Lower lobe of right lung (tissue), 2 donors: ENCODE measurements around the gene SPSB2. TPM values are rescaled to one million over a fixed set of nuclear protein-coding genes. Genes with fewer than 3 reads are reported as not detected.

ENCODE experiments used
- ATAC-seq, 2 donors: fragments of 200-7000 bp; cut with Tn5 transposase; one replicate each; pipeline ENCODE4 v1.9.1; 2020 to 2022; ENCODE audit warnings: mild to moderate bottlenecking in 2 of 2, moderate library complexity in 2 of 2
- DNase-seq: peaks from one replicate; pipeline ENCODE4 v3.0.0-alpha.2; 2020
- H3K27ac ChIP-seq: fragments of 200-600 bp; one replicate; pipeline ENCODE4 v1.8.0; 2022
- H3K27me3 ChIP-seq: fragments of 200-600 bp; one replicate; pipeline ENCODE4 v1.8.0; 2022; ENCODE audit warnings: low read depth
- H3K36me3 ChIP-seq: fragments of 200-600 bp; one replicate; pipeline ENCODE4 v1.8.0; 2022; ENCODE audit warnings: mild to moderate bottlenecking
- H3K4me1 ChIP-seq: fragments of 200-600 bp; one replicate; pipeline ENCODE4 v1.8.0; 2022
- H3K4me3 ChIP-seq: fragments of 200-600 bp; one replicate; pipeline ENCODE4 v1.8.0; 2022; ENCODE audit warnings: mild to moderate bottlenecking
- H3K9me3 ChIP-seq: fragments of 200-600 bp; one replicate; pipeline ENCODE4 v1.8.0; 2022
- intact Hi-C: fragments of 100-400 bp; cut with DNase I; formaldehyde crosslinking; loops from one replicate; pipeline ENCODE4 v1.11.0; 2022
- total RNA-seq: library from RNA; stranded (reverse); fragmentation: NEBNext Ultra II Directional; extraction: Animal tissue kit (Norgen Biotek cat#: 25700); gene quantifications from one replicate; pipeline ENCODE4 v1.2.1, GENCODE V29; 2021
- TF ChIP-seq, protein P1 (sequence below): fragments of 200-600 bp; IDR thresholded peaks from one replicate; pipeline ENCODE4 v1.8.0; 2022; ENCODE audit warnings: antibody characterized with exemption, mild to moderate bottlenecking
- donor health status: DM: no; HTN: yes; CAD: no; lungs with severe emphysema.

SPSB2 gene
- total RNA-seq, 1 donor from 2014 or later = 25.5 TPM

DNA sequence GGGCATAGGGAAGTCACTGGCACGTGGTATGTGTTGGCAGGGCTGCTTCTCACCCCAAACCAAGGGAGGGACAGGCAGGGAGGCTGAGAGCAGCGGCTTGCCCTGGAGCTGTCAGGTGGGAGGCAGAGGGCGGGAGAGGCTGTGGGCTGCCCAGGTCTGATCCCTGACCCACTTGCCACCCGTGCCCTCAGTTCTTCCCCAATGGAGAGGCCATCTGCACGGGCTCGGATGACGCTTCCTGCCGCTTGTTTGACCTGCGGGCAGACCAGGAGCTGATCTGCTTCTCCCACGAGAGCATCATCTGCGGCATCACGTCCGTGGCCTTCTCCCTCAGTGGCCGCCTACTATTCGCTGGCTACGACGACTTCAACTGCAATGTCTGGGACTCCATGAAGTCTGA is 27.7 kb downstream of the SPSB2 start:
- Histone ChIP-seq H3K27ac (no peak overlapping the region), H3K36me3 (peaks cover 9% of the 10 kb centered on the region), H3K4me1 (no peaks in the 10 kb centered on the region), H3K27me3 (no peaks in the 10 kb centered on the region), H3K4me3 (no peak overlapping the region), H3K9me3 (no peaks in the 10 kb centered on the region)
- ATAC-seq (no peak), DNase-seq (no peak)
- TF ChIP-seq, protein P1, sequence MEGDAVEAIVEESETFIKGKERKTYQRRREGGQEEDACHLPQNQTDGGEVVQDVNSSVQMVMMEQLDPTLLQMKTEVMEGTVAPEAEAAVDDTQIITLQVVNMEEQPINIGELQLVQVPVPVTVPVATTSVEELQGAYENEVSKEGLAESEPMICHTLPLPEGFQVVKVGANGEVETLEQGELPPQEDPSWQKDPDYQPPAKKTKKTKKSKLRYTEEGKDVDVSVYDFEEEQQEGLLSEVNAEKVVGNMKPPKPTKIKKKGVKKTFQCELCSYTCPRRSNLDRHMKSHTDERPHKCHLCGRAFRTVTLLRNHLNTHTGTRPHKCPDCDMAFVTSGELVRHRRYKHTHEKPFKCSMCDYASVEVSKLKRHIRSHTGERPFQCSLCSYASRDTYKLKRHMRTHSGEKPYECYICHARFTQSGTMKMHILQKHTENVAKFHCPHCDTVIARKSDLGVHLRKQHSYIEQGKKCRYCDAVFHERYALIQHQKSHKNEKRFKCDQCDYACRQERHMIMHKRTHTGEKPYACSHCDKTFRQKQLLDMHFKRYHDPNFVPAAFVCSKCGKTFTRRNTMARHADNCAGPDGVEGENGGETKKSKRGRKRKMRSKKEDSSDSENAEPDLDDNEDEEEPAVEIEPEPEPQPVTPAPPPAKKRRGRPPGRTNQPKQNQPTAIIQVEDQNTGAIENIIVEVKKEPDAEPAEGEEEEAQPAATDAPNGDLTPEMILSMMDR = no peak
- intact Hi-C loops = no loop called here

DNA sequence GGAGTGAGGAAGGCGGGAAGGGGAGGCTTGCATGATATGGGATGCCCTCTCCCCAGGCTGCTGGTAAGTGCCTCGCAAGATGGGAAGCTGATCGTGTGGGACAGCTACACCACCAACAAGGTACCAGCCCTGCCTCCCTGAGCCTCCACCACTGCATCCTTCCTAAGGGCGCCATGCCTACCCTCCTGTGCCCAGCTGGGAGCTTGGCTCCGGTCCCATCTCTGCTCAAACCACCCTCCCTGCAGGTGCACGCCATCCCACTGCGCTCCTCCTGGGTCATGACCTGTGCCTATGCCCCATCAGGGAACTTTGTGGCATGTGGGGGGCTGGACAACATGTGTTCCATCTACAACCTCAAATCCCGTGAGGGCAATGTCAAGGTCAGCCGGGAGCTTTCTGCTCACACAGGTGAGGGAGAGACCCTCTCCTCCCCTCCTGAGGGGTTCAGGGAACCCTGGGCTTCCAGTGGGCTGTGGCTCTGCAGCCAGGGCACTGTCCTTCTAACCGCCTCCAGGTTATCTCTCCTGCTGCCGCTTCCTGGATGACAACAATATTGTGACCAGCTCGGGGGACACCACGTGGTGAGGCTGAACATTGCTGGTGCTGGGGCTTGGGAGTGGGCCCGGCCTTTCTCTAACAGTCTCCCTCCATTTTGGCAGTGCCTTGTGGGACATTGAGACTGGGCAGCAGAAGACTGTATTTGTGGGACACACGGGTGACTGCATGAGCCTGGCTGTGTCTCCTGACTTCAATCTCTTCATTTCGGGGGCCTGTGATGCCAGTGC is 29.8 kb downstream of the SPSB2 start:
- Histone ChIP-seq H3K4me1 (no peaks in the 10 kb centered on the region), H3K27ac (no peak overlapping the region), H3K36me3 (peaks cover 9% of the 10 kb centered on the region), H3K4me3 (no peak overlapping the region), H3K27me3 (no peaks in the 10 kb centered on the region), H3K9me3 (no peaks in the 10 kb centered on the region)
- ATAC-seq (no peak), DNase-seq (no peak)
- TF ChIP-seq, protein P1 = no peak
- intact Hi-C loops = no loop called here

DNA sequence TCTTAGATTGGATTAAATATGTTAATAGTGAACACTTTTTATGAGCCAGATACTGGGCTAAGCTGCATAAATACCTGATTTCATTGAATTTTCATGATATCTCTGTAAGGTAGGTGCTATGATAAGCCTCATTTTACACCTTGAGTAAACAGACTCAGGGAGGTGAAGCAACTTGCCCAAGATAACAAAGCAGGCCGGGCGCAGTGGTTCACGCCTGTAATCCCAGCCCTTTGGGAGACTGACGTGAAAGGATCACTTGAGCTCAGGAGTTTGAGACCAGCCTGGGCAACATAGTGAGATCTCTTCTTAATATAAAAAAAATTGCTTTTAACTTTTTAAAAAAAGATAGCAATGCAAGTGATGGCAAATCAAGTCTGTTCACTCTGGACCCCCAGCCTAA is 31.0 kb downstream of the SPSB2 start:
- Histone ChIP-seq H3K27ac (no peak overlapping the region), H3K27me3 (no peaks in the 10 kb centered on the region), H3K36me3 (peaks cover 13% of the 10 kb centered on the region), H3K4me3 (no peak overlapping the region), H3K4me1 (no peaks in the 10 kb centered on the region), H3K9me3 (no peaks in the 10 kb centered on the region)
- ATAC-seq (no peak), DNase-seq (no peak)
- TF ChIP-seq, protein P1 = no peak
- intact Hi-C loops = no loop called here

DNA sequence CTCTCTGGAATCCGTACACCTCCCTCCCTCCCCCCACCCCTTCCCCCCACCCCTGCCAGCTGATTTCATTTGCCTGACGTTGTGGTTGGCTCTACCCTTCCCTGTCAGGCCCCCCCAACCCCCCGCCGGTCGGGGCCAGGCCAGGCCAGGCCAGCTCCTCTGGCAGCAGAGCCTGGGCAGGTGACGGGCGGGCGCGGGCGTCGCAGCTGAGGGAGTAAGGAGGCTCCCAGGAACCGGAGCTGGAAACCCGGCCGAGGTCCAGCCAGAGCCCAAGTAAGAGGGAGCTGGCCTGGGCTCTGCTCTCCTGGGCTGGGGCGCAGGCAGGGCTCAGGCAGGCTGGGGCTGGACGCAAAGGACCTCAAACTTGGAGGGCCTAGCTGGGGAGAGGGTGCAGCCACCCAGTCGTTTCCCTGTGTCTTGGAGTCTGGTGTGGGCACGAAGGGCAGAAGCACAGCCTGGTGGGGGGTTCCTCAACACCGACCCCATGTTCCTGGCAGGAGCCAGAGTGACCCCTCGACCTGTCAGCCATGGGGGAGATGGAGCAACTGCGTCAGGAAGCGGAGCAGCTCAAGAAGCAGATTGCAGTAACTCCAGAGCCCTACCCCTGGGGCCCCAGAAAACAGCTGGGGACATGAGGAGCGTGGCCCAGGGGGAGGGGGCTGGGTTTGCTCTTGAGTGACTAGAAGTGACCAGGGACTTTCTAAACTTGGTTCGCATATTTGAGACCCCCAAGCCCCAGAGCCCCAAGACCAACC is 32.2 kb downstream of the SPSB2 start, which contains the start of gene GNB3:
Gene GNB3, plus strand, starts transcription at position 165 of the 755 bp plus-strand sequence. Its CDS starts 363 bp downstream, at position 528.
- Histone ChIP-seq H3K27me3 (no peaks in the 10 kb centered on the region), H3K9me3 (no peaks in the 10 kb centered on the region), H3K4me1 (no peaks in the 10 kb centered on the region), H3K4me3 (no peak within 1 kb of the TSS), H3K36me3 (peaks cover 13% of the 10 kb centered on the region), H3K27ac (no peak within 1 kb of the TSS)
- ATAC-seq = no peak
- no peak for DNase-seq
- intact Hi-C loops = no loop called here
- TF ChIP-seq, protein P1 = no peak

DNA sequence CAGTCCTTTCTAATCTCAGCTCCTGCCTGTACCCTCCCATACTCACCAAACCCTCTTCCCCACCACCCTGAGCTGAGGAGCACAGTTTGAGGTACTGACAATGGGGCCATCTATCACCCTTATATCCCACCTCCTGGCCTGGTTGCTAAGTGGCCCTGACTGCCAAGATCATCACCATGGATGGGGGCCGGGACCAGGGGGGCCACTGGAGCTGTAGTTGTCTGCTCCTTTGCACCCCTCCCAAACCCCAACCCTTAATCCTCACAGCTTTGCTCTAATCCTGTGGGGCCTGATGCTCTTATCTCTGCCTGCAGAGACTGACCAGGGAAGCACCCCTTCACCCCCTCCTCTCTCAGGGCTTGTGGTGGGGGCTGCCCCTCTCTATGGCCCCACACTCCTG is 32.8 kb downstream of the SPSB2 start:
- no peak for ATAC-seq
- intact Hi-C loops = no loop called here
- H3K36me3 ChIP-seq = peaks cover 13% of the 10 kb centered on the region
- no peak overlapping the region for H3K27ac ChIP-seq
- no peaks in the 10 kb centered on the region for H3K9me3 ChIP-seq
- no peak overlapping the region for H3K4me3 ChIP-seq
- TF ChIP-seq, protein P1 = no peak
- H3K4me1 ChIP-seq = no peaks in the 10 kb centered on the region
- no peak for DNase-seq
- H3K27me3 ChIP-seq = no peaks in the 10 kb centered on the region
